Stimulated activated effector memory CD8-positive, alpha-beta T cell treated with anti-CD3 and anti-CD28 coated beads, Interleukin-12 subunit alpha, Interleukin-12 subunit beta, amount 100 ng/mL, for 72 hours (primary cell): ENCODE results near the gene DPH7.
"Not testable (repeated sequence)": the region's sequence is repeated elsewhere in the genome, so short reads cannot be mapped to it uniquely, and the experiment has no call there.

Source experiments
- ATAC-seq: fragments of 150-1000 bp; cut with Tn5 transposase; 2 replicates; pipeline ENCODE4 v1.10.0; 2021
- DNase-seq, 2 donors: peaks; one replicate each; pipeline ENCODE4 v3.0.0; 2021 to 2022; ENCODE audit warnings: low spot score in 2 of 2
- H3K27ac Mint-ChIP-seq: one replicate; pipeline ENCODE4 v1.8.0; 2022; ENCODE audit warnings: mild to moderate bottlenecking, mixed read lengths
- H3K36me3 Mint-ChIP-seq: one replicate; pipeline ENCODE4 v1.8.0; 2022; ENCODE audit warnings: mild to moderate bottlenecking, mixed read lengths
- H3K4me1 Mint-ChIP-seq: one replicate; pipeline ENCODE4 v1.8.0; 2022; ENCODE audit warnings: mixed read lengths
- H3K4me3 Mint-ChIP-seq: one replicate; pipeline ENCODE4 v1.8.0; 2022; ENCODE audit warnings: mild to moderate bottlenecking, mixed read lengths
- H3K9me3 Mint-ChIP-seq: one replicate; pipeline ENCODE4 v1.8.0; 2022; ENCODE audit warnings: mixed read lengths

Gene DPH7

DNA sequence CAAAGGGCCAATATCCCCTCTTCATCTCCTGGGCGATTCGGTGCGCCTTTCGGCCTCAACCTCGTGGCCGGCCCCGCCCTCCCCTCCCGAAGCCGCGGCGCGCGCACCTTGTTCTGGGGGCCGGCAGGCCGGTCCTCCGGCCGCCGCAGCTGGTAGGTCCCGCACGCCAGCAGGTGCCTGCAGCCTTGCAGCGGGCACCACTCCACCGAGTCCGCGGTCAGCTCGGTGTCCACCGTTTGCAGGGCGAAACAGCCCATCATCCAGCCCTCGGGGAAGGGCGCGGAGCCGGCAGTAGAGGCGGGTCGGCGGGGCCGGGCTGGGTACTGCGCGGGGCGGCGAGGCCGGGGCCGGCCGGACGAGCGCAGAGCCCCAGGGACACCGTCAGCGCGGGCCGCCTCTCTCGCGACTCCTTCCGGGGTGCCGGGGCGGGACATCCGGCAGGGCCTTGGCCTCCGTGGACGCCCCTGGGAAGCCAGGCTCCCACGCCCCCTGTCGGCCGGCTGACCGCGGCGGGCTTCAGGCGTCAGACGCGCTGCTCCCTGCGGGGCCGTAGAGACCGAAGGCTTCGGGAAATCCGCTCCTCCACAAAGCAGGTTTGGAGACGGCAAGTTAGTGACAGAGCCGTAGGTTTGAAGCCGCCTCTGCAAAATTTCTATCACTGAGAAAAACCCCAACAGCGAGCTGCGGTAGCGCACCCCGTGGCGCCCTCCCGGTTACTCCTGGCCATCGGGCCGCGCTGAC is at the start of gene DPH7:
DPH7 (minus strand) TSS at position 408 of the 741 bp plus-strand sequence; CDS start at position 260, 148 bp downstream.
- Mint-ChIP-seq H3K4me3 (peak within 1 kb of the TSS; percentile 75), H3K4me1 (peaks cover 30% of the 10 kb centered on the region), H3K36me3 (peaks cover 45% of the 10 kb centered on the region), H3K9me3 (no peaks in the 10 kb centered on the region), H3K27ac (peak within 1 kb of the TSS; percentile 78)
- ATAC-seq = peak; percentile 98
- peak; percentile 97 to 98 for DNase-seq

DNA sequence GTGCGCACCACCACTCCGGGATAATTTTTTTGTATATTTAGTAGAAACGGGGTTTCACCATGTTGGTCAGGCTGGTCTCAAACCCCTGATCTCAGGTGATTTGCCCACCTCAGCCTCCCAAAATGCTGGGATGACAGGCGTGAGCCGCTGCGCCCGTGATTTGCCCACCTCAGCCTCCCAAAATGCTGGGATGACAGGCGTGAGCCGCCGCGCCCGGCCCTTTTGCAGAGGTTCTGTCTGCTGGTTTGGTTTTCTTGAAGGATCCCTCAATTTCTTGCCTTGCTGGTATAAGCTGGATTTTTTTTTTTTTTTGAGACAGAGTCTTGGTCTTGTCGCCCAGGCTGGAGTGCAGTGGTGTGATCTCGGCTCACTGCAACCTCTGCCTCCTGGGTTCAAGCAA is 48.7 kb upstream of the DPH7 start:
- not testable (repeated sequence) for DNase-seq, H3K9me3 Mint-ChIP-seq, H3K27ac Mint-ChIP-seq, ATAC-seq, H3K4me3 Mint-ChIP-seq
- H3K4me1 Mint-ChIP-seq = peaks cover 50% of the 10 kb centered on the region
- H3K36me3 Mint-ChIP-seq = peaks cover 43% of the 10 kb centered on the region

DNA sequence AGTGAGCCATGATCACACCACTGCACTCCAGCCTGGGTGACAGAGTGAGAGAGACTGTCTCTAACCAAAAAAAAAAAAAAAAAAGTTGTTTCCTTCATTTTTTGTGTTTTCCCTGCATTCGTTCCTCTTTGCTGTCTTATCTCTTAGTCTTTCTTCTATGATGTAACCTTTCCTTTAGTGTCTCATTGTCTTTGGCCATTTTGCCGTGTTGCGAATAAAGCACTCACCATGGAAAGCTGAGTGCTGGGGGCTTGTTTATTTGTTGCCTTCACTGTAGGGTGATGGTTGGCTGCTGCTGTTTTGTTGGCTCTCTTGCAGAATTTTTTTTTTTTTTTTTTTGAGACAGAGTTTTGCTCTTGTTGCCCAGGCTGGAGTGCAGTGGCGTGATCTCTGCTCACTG is 47.7 kb upstream of the DPH7 start:
- Mint-ChIP-seq H3K36me3 (peaks cover 48% of the 10 kb centered on the region), H3K4me1 (peaks cover 41% of the 10 kb centered on the region), H3K9me3 (no peaks in the 10 kb centered on the region), H3K4me3 (no peak overlapping the region), H3K27ac (no peak overlapping the region)
- DNase-seq (no peak), ATAC-seq (no peak)

DNA sequence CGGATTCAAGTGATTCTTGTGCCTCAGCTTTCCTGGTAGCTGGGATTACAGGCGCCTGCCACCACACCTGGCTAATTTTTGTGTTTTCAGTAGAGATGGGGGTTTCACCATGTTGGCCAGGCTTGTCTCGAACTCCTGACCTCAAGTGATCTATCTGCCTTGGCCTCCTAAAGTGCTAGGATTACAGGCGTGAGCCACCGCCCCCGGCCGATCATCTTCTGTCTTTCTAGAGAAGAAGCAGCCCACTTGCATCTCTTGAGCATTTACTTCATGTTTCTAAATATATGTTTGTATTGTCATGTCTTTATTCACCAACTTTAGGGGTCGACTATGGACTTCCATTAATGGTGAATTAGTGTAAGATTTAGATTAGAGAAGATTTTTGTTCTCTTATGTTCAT is 43.5 kb upstream of the DPH7 start:
- H3K27ac Mint-ChIP-seq = peak overlapping the region; percentile 26
- not testable (repeated sequence) for DNase-seq, H3K9me3 Mint-ChIP-seq, H3K4me3 Mint-ChIP-seq, ATAC-seq
- peaks cover 55% of the 10 kb centered on the region for H3K36me3 Mint-ChIP-seq
- H3K4me1 Mint-ChIP-seq = peaks cover 44% of the 10 kb centered on the region

DNA sequence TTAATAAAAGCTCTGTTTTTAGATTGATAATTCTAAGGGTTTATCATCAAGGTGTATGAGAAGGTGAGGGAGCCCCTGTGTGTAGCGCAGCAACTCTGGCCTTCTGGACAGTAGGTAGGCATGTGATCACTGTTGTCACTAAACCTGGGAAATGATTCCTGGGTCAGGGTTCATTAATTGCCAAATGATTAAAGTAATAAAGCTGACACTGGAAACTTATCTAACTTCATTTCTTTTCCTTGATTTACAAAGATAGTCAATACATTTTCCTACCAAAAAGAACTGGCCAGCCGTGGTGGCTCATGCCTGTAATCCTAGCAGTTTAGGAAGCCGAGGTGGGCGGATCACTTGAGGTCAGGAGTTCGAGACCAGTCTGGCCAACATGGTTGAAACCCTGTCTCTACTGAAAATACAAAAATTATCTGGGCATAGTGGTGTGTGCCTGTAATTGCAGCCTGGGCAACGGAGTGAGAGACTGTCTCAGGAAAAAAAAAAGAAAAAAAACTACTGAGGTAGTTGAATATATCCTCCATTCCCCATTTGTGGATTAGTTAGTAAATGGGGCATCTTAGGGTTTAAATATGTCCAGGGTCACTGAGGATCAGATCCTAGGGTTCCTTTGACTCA is 42.5 kb upstream of the DPH7 start:
- Mint-ChIP-seq H3K4me1 (peaks cover 42% of the 10 kb centered on the region), H3K27ac (peak overlapping the region; percentile 63), H3K36me3 (peaks cover 62% of the 10 kb centered on the region), H3K9me3 (no peaks in the 10 kb centered on the region), H3K4me3 (peak overlapping the region; percentile 79)
- DNase-seq (no peak), ATAC-seq (no peak)

DNA sequence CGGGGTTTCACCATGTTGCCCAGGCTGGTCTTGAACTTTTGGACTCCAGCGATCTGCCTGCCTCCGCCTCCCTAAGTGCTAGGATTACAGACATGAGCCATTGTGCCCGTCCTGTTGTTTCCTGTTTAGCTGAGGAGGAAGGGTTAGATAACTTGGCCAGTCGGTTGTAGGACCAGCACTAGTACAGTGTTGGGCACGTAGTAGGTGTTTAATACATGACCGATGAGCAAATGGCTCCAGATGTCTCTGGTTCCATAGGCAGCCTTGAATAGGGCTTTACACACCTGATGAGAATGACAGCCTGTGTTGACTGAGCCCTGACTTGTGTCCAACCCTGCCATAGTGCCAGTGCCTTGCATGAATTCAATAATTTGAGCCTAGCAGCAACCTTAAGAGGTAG is 41.9 kb upstream of the DPH7 start:
- Mint-ChIP-seq H3K4me3 (peak overlapping the region; percentile 79), H3K36me3 (peaks cover 68% of the 10 kb centered on the region), H3K27ac (peak overlapping the region; percentile 63), H3K4me1 (peaks cover 39% of the 10 kb centered on the region), H3K9me3 (no peaks in the 10 kb centered on the region)
- ATAC-seq (no peak), DNase-seq (no peak)

DNA sequence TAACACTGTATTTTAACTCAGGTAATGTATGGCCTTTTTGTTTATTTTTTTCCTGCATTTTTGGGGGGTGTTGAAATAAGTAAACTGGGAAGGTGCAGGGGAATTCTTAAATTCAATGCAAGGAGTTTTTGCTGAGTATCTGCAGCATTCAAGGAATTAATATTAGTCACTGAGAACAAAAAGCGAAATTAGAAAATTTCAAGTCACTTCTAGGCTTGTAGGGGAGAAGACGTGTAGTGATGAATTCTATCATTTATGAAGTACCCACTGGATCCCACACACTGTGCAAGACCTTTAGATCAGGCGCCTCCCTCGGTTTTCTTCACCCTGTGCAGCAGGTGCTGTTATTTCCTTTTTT is 41.3 kb upstream of the DPH7 start:
- ATAC-seq (no peak), DNase-seq (no peak)
- Mint-ChIP-seq H3K9me3 (no peaks in the 10 kb centered on the region), H3K4me3 (peak overlapping the region; percentile 79), H3K4me1 (peaks cover 34% of the 10 kb centered on the region), H3K36me3 (peaks cover 66% of the 10 kb centered on the region), H3K27ac (peak overlapping the region; percentile 85)

DNA sequence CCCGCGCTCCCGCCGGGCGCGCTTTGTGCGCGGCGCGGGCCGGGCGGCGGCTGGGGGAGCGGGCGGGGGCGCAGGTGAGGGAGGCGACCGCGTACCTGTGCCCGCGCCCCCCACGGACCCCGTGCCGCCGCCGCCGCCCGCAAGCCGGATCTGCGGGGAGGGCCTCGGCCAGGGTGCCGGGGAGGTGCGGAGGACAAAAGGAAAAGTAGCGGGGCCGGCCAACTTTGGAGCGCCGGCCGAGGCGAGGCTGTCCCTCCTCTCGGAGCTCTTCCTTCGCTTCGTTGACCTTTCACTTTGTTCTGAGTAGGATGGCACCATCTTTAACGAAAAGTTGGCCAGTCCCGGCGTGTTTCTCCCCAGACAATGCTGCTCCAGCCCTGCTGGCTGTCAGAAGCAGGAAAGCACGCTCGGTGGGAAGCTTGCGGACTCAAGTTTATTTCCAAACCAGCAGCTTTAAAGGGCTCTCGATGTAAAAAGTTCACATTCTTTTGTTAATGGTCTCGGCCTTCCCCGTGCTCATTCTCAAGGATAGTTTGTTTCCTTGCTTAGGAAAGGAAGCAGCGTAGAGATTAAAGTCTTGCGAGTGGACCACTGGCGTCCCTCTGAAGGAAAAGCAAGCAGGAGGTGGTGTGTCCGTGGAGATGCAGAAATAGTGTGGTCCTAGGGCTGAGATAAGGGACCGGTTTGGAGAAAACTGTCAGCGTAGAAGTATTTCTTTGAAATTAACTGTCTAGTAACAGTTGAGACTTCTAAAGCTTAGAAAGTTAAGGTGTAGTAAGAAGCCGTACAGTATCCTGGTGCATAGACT is 40.7 kb upstream of the DPH7 start:
- H3K4me1 Mint-ChIP-seq = peaks cover 32% of the 10 kb centered on the region
- ATAC-seq (peak; percentile 31), DNase-seq (peak in 1 of 2 donors; percentile 71)
- H3K4me3 Mint-ChIP-seq = peak overlapping the region; percentile 79
- peaks cover 65% of the 10 kb centered on the region for H3K36me3 Mint-ChIP-seq
- no peaks in the 10 kb centered on the region for H3K9me3 Mint-ChIP-seq
- peak overlapping the region; percentile 85 for H3K27ac Mint-ChIP-seq

DNA sequence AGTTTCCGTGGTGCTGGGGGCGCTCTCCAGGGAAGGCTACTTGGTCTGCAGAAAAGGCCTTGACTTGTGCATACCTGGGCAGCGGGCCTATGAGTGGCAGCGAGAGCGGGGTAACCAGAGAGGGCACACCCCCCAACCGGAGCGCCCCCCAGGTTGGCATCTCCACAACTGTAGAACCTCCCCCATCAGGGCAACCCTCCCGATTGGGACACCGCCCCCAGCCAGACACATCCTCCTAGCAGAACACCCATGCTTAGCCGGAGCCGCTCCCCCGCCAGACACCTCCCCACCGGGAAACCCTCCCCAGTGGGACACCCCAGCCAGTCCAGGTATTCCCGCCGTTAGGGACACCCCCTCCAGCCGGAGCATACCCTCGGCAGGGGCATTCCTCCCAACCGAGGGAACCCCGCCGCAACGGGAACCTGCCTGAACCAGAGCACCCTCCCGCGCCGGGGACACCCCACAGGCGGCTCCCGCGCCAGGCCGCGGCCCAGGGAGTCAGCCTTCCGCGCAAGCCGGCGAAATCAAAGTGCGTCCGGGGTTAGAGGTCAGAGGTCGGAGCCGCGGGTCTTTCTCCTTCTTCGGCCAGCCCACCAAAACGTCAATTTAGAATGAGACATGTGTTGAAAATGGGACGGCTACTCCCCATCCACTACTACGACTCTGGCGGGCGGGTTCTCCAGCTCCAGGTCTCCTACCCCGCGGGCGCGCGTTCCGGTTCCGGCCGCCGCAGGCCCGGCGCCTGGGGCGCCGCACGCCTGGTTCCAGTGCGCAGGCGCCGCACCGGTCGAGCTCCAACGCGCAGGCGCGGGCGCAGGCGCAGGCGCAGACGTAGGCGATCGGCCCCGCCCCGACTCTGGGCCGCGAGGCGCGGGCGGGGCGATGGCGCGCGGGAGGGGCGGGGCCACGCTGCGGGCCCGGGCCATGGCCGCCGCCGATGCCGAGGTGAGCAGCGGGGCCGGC is 39.7 kb upstream of the DPH7 start, which contains the start of gene EHMT1:
EHMT1 (plus strand) TSS at position 901 of the 963 bp plus-strand sequence; CDS start at position 925, 24 bp downstream.
- Mint-ChIP-seq H3K4me1 (peaks cover 32% of the 10 kb centered on the region), H3K4me3 (peak within 1 kb of the TSS; percentile 79), H3K9me3 (no peaks in the 10 kb centered on the region), H3K36me3 (peaks cover 59% of the 10 kb centered on the region), H3K27ac (peak within 1 kb of the TSS; percentile 85)
- ATAC-seq (peak; percentile 84), DNase-seq (peak; percentile 97 to 99)

DNA sequence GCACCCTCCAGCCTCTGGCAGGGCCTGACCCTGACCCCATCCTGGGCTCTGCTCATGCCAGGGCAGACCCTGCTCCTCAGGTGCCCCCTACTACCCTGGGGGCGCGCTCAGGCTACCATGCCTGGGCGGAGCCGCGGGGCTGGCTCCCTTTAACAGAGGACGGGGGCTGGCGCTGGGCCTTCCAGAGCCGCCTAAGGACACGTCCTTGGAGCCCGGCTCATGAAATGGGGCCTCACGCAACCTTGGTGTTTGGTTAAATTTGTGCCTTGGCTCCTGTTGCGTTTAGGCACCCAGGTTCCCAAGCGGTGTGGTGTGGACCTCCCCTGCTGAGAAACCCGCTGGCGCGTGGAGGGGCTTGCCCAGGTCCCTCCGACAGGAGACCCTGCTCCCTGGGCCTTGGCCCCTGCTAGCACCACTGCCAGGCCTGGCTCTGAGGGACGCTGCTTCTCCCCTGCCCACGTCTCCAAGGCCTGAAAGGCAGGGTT is 36.7 kb upstream of the DPH7 start:
- Mint-ChIP-seq H3K4me1 (peaks cover 46% of the 10 kb centered on the region), H3K9me3 (no peaks in the 10 kb centered on the region), H3K4me3 (no peak overlapping the region), H3K27ac (no peak overlapping the region), H3K36me3 (peaks cover 49% of the 10 kb centered on the region)
- ATAC-seq (no peak), DNase-seq (no peak)

DNA sequence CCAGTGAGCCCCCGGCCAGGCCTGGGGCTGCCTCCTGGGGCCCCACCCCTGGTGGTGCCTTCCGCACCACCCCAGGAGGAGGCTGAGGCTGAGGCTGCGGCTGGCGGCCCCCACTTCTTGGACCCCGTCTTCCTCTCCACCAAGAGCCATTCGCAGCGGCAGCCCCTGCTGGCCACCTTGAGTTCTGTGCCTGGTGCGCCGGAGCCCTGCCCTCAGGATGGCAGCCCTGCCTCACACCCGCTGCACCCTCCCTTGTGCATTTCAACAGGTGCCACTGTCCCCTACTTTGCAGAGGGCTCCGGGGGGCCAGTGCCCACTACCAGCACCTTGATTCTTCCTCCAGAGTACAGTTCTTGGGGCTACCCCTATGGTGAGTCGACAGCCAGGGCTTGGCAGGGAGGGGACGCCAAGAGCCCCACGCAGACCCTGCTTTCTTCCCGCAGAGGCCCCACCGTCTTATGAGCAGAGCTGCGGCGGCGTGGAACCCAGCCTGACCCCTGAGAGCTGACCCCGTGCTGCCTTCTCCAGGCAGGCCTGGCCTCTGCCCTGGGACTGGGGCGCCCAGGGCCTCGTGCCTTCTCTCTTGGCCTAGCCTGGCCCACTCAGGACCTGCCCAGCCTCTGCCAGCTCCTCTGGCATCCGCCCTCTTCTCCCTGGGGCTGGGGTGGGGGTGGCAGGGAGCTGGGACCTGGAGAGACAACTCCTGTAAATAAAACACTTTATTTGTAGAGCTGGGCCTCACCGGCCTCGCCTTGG is 36.1 kb upstream of the DPH7 start:
- peaks cover 39% of the 10 kb centered on the region for H3K4me1 Mint-ChIP-seq
- H3K9me3 Mint-ChIP-seq = no peaks in the 10 kb centered on the region
- peak overlapping the region; percentile 34 for H3K27ac Mint-ChIP-seq
- ATAC-seq (no peak), DNase-seq (no peak)
- peaks cover 48% of the 10 kb centered on the region for H3K36me3 Mint-ChIP-seq
- H3K4me3 Mint-ChIP-seq = no peak overlapping the region

DNA sequence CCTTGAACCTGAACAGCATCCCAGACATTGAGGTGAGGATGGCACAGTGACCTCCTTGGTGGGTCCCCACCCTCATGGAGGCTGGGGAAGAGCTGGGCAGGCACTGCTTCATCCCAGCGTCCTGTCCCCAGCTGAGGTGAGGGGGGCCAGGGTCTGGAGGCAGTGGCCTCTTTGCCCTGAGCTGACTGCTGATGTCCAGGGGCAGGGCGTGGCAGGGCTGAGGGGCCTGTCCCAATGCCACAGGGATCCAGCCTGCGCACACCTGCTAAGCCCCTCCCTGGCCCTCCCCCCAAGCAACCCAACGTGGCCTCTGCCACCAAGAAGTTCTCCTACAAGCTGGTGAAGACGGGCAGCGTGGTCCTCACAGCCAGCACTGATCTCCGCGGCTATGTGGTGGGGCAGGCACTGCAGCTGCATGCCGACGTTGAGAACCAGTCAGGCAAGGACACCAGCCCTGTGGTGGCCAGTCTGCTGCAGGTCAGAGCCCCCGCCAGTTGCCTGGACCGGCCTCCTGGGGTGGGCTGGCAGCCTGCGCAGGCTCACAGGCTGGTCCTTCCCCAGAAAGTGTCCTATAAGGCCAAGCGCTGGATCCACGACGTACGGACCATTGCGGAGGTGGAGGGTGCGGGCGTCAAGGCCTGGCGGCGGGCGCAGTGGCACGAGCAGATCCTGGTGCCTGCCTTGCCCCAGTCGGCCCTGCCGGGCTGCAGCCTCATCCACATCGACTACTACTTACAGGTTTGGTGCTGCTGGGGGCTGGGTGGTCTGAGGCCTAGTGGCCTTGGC is 35.2 kb upstream of the DPH7 start:
- ATAC-seq = no peak
- Mint-ChIP-seq H3K4me1 (peaks cover 35% of the 10 kb centered on the region), H3K27ac (peak overlapping the region; percentile 69), H3K36me3 (peaks cover 40% of the 10 kb centered on the region), H3K4me3 (no peak overlapping the region), H3K9me3 (no peaks in the 10 kb centered on the region)
- no peak for DNase-seq

DNA sequence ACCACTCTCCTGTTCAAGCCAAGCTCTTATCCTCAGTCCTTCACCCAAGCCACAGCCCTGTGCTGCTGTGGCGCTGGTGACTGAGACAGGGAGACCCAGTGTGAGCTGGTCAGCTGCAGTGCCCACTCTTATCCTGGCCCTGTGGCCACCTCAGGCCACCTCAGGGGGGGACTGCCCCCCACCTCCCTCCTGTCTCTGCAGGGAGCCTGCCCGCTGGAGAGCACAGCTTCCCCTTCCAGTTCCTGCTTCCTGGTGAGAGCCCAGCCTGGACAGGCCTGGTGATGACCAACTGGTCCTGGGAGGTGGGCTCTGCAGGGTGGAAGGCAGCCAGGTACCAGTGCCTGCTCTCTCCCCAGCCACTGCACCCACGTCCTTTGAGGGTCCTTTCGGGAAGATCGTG is 34.5 kb upstream of the DPH7 start:
- Mint-ChIP-seq H3K4me3 (no peak overlapping the region), H3K4me1 (peaks cover 35% of the 10 kb centered on the region), H3K9me3 (no peaks in the 10 kb centered on the region), H3K27ac (peak overlapping the region; percentile 69), H3K36me3 (peaks cover 35% of the 10 kb centered on the region)
- ATAC-seq (no peak), DNase-seq (no peak)
